ENCODE data around the gene MTCL1.

MTCL1 gene

GRCh38 chr18:8688216-8688800, 17.0 kb upstream of the MTCL1 start:
- DNase-seq: no peak

- no peak for DNase-seq
Measured at GRCh38 chr18:8688816-8689215, 16.5 kb upstream of the MTCL1 start.

DNA sequence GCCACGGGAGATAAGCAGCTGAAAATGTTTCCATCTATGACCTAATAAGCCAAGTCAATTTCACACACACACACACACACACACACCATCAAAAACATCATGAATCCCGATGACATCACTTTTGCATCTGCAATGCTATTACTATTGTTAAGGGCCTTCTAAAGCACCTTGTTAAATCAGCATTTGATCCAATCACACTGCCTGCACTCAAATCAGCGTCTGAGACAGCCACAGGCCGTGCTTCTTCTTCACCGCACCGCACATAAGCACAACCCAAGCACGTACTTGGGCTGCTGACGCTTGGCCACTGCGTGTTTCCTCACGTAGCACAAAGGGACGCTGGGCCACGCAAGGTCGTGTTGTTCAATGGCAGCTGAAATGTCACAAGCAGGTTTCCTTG, 15.8 kb upstream of the MTCL1 start:
- DNase-seq: no peak

DNA sequence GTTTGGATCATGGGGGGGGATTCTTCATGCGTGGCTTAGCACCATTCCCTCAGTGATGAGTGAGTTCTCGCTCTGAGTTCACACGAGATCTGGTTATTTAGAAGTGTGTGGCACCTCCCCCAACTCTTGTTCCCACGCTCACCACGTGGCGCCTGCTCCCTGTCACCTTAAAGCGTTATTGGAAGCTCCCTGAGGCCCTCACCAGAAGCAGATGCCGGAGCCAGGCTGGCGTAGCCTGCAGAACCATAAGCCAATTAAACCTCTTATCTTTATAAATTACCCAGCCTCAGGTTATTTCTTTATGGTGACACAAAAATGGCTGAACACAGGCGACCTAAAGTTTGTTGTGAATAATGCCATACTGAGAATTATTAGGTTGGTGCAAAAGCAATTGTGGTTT, 10.5 kb upstream of the MTCL1 start:
- no peak for DNase-seq

DNA sequence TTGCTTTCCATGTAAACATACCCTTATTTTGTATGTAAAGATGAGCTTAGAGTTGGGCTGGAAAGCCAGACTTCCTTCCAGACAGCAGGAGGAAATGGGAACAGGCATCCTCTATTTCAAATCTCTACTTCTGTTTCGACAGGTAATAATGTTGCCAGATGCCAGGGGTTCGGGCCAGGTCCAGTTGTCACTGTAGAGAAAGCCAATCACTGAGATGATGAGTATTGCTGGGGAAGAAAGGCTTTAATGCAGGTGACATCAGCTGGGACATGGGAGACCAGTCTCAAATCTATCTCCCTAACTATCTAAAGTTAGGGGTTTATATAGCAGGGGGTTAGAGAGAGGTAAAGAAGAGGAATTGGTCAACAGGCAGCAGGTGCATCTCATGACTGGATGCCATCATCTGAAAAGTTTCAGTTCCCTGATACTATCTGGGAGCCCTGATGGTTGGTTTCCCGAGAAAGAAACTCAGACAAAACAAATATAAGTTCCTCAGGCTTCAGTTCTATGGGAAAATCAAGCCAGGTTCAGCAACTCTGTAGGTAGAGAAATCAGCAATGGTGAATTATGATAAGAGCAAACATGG, 9.3 kb upstream of the MTCL1 start:
- DNase-seq: no peak

GRCh38 chr18:8696749-8697211, 8.6 kb upstream of the MTCL1 start:
- DNase-seq: no peak

GRCh38 chr18:8699126-8699525, 6.2 kb upstream of the MTCL1 start:
- DNase-seq: no peak

- no peak for DNase-seq
Measured at GRCh38 chr18:8699948-8700347, 5.4 kb upstream of the MTCL1 start.

DNA sequence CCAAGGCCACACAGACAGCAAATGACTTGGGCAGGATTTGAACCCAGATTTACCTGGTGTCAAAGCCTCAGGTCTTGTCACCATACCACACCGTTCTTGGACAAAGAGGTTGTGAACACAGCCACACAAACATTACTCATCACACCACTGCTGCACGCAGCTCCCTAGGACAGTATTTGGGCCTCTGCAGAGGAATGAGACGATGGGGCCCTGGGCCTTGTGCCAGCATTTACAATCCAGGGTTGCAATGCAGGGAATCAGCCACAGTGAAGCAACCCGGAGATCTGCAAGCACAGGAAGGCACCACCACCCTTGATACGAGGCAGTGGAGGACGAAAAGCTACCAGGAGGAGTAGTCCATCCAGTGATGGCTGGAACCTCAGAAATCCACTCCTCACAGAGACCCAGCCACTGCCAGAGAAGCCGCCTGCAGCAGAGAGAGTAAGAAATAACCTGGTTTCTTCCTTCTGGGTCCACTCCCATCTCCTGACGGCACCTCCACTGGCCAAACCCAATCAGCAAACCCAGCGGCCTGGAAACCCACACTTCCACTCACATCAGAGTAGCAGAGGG, 3.7 kb upstream of the MTCL1 start:
- DNase-seq: no peak

- no peak for DNase-seq
Measured at GRCh38 chr18:8702668-8703067, 2.7 kb upstream of the MTCL1 start.

DNA sequence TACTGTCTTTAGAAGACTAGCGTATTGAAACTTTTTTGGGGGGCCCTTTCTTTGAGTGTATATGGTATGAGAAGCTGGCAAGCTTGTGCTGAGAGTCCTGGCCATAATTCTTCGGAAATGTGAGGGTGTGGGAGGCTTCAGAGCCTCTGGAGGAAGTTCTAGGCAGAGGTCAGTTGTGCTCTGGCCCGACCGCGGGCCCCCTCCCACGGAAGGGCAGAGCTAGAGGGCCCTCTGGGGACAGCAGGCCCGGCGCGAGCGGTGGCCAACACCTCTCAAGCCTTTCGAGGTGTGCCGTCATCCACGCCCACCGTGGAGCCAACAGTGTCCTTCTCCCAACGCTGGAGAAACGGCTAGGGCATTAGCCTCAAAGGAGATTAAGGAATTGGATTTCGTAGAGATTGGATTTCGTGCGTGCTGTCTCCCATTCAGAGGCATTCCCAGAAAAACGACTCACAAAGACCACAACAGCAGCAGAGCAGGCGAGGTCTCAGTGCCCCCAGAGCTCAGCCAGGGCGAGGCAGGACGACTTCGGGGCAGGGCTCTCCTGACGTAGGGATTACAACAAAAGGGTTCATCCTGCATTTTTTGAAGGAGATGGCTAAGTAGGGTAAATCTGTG, 2.2 kb upstream of the MTCL1 start:
- DNase-seq: no peak

DNA sequence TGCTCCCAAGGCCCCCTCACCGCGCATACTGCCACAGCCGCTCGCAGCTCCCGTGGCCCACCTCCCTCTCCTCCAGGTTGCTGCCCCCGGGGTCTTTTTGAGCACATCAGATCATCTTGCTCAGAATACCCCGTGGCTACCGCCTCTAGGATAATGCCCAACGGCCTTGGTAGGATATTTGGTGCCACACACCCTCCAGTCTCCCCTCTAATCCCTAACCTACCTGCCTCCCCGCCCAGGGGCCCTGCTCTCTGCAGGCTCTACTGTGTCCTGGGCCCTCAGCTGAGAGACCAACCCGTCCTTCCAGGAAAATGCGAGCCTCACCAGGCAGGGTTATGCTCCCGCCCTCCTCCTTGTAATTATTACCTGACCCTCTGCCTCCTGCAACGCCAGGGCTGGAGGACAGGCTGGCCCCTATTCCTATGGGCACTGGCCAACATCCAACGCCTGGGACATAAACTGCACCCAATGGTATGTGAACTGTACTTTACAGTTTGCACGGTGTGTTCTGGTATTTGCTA, 1.5 kb upstream of the MTCL1 start:
- no peak for DNase-seq

DNA sequence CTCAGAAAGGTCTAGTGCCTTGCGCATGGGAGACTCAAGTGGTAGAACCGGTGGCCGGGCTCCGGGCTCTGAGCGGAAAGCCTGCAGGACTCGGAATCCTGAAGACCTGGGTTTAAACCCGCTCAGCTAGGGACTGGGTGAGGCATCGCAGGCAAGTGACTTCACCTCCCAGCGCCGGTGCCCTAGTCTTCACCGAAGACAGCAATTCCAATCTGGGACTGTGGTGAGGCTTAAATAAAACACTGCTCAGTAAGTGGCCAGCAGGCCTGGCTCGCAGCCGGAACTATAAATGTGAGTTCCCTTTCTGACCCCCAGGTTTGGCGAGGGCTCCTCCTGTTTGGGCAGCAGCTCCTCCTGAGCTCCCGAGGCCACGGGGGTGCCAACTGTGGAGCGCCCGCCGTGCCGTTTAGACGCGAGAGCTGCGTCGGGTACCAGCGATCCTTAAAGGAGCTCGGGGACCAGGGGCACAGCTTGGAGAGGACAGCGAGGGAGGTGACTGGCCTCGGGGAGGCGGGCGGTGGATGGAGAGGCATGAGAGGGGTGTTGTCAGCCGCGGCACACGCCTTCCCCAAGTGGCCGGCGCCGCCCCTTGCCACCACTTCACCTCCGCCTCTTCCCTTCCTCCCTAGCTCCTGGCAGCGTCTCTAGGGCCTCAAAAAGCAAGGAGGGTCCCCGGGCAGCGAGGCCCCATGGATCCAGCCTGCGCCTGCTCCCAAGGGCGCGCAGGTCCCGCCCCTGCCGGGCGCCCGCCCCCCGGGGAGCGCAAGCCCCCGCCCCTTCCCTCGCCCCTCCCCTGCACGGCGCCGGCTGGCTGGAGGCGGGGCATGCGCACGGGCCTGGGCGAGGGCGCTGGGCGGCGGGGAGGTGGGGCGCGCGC, 757 bp upstream of the MTCL1 start:
- DNase-seq: peak; percentile 97

GRCh38 chr18:8705961-8706790, 820 bp downstream of the MTCL1 start:
- DNase-seq: peak; percentile 11

GRCh38 chr18:8706791-8707555, 1.6 kb downstream of the MTCL1 start:
- DNase-seq: peak; percentile 66

- DNase-seq: no peak
Measured at GRCh38 chr18:8707556-8708300, 2.4 kb downstream of the MTCL1 start.

DNA sequence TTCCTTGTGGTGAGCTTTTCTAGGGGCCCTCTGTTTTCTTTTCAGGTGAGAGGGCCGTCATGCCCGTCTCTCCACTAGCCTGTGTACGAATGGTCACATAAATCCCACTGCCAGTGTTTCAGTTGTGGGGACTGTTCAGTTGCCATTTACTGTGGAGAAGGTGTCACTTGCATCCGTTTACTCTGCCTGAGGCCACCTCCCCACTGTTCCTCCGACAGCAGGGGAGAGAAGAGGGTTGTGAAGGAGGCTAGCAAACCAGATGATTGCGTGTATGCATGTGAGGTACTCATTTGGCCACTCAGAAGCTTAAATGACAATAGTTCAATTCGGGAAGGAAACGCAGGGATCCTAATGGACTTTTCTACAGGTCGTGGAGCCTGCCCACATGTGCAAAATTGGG, 3.3 kb downstream of the MTCL1 start:
- no peak for DNase-seq

DNA sequence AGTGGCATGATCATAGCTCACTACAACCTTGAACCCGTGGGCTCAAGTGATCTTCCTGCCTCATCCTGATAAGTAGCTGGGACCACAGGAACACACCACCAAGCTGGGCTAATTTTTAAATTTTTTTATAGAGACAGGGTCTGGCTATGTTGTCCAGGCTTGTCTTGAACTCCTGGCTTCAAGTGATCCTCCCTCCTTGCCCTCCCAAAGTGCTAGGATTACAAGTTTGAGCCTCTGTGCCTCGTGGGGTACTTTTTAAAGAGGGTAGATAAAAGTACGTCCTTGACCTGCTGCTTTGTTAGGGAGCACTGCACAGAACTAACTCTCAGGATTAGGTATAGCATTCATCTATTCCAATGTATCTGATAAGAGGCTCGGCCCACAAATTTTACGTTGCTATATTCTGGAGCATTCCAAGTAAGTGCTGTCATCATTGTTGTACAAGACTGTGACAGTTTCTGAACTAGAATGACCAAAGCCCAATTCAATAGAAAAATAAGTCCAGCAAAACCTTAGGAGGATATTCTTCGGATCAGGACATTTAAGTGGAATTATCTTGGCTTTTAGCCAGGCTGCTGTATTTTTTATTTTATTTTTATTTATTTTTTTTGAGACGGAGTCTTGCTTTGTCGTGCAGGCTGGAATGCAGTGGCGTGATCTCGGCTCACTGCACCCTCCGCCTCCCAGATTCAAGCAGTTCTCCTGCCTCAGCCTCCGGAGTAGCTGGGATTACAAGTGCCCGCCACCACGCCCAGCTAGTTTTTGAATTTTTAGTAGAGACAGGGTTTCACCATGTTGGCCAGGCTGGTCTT, 4.1 kb downstream of the MTCL1 start:
- no peak for DNase-seq

- no peak for DNase-seq
Measured at GRCh38 chr18:8711736-8712135, 6.4 kb downstream of the MTCL1 start.

GRCh38 chr18:8713691-8714090, 8.3 kb downstream of the MTCL1 start:
- no peak for DNase-seq
